Measurements from ENCODE around the gene PPP1R15B. TPM values are rescaled to one million over a fixed set of nuclear protein-coding genes. Genes with fewer than 3 reads are reported as not detected.

Gene PPP1R15B
- total RNA-seq, 4 donors from 2014 or later, result 29.5 to 42.3 (median 34.0) TPM

DNA sequence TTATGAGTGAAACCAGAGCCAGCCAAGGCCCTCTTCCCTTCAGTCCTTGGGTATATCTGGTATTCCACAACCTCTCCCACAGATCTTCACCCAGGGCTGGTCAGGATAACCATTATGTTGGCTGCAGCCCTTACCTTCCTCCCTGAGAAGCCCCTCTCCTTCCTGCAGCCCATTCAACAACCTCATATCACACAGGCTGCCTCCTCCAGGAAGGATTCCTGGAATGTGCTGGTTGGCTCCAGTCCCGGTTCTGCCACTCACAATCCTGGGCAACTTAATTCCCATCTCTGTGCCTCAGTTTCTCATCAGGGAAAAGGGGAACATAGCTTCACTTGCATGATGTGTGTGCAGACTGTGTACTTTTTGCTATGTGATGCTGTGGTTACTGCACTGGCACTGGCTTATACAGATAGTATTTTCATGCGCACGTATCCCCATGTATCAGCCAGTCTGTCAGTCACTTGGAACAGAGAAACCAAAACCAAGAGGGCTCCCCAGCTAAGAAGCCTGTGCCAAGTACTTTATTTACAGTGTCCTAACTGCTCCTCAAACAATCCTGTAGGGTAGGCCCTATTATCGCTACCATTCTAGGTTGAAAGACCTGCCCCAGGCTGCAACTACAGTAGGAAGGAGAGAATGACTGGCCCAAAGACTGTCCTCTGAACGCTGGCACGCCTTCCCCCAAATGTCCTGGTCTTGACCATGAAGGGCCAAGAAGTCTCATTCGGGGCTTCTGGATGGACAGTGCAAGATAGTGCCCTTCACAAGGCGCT is 39.9 kb upstream of the PPP1R15B start:
- Histone ChIP-seq H3K36me3 (peaks cover 9 to 71% (median 11%) of the 10 kb centered on the region in 3 donors), H3K9me3 (no peaks in the 10 kb centered on the region), H3K4me1 (peaks cover 21 to 74% (median 23%) of the 10 kb centered on the region in 3 donors), H3K27ac (peak overlapping the region; percentile 82 to 89 (median 86)), H3K4me3 (no peak overlapping the region), H3K27me3 (no peaks in the 10 kb centered on the region)
- DNase-seq, result no peak
- intact Hi-C loops (cut with DNase I), result no loop called here
- no peak for TF ChIP-seq POLR2A (IDR thresholded peaks at IDR 0.05)
- TF ChIP-seq, protein P1, sequence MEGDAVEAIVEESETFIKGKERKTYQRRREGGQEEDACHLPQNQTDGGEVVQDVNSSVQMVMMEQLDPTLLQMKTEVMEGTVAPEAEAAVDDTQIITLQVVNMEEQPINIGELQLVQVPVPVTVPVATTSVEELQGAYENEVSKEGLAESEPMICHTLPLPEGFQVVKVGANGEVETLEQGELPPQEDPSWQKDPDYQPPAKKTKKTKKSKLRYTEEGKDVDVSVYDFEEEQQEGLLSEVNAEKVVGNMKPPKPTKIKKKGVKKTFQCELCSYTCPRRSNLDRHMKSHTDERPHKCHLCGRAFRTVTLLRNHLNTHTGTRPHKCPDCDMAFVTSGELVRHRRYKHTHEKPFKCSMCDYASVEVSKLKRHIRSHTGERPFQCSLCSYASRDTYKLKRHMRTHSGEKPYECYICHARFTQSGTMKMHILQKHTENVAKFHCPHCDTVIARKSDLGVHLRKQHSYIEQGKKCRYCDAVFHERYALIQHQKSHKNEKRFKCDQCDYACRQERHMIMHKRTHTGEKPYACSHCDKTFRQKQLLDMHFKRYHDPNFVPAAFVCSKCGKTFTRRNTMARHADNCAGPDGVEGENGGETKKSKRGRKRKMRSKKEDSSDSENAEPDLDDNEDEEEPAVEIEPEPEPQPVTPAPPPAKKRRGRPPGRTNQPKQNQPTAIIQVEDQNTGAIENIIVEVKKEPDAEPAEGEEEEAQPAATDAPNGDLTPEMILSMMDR (IDR thresholded peaks at IDR 0.05), result no peak
- WGBS, 2 donors, result 47 to 72% methylated on average over 5 to 6 of the region's 8 CpGs

DNA sequence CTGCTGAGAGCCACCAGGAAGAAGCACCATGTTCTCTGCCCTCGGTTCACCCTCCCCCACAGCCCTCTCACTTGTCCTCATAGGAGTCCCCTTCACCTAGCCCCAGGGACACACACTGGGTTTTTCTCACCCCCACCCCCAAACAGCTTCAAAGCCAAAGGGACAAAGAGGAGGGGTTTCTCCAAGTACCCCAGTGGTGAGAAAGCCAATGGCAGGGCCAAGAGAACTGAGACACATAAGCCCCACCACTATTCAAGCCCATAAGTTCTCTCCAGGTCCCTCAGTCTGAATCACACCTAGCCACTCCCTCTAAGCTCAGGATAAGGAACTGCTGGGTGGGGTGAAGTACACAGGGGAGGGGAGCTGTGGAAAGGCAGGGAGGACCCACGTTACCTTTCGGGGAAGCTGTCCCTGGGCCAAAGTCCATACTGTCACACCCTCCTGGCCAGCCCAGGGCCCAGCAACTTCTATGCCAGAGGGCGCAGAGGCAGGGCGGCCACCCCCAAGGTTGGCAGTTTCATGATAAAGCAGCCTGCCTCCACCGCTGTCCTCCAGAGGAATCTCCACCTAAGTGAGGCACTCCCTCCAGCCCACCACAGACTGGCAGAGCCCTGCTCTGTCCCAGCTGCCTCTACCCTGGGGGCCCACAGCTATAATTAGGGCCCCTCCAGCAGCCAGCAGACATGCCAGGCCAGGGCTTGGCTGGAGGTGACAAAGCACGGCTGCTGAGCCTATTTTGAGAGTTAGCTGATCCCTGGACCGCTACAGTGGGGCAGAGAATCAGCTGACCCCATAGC is 39.0 kb upstream of the PPP1R15B start:
- WGBS, 2 donors, result 50 to 63% methylated on average over 1 to 4 of the region's 8 CpGs

DNA sequence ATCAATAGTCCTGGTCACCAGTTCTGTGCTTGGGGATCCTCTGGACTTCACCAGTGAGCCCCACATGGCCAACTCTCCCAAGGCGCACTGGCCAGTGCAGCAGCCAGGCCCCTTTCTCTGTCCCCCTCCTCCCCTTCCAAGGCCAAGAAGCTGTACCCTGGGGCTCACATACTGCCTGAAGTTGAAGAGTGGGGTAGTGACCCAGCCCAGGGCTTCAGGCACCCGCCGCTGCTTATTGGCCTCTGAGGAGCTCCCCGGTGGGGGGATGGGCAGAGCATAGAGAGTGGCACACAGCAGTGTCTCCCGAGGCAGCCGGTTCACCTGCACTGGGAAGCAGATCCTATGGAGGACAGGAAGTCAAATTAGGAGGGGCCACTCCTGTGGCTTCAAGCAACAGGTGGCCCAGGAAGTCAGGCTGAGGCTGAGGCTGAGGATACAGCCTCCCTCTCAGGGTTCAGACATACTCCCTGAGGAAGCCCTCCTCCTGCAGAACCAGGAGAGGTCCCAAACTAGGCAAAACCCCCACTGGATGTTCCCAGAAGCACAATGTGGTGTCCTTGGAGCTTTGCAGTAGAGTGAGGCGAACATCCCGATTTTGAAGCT is 38.2 kb upstream of the PPP1R15B start:
- intact Hi-C loops (cut with DNase I), result loop anchor here (5.0 kb wide), 1 partner anchor 43 kb away; the partner anchor contains the start of gene PIK3C2B
- H3K4me1 ChIP-seq, result peaks cover 21 to 92% (median 31%) of the 10 kb centered on the region in 3 donors
- no peak for DNase-seq
- no peaks in the 10 kb centered on the region for H3K9me3 ChIP-seq
- TF ChIP-seq, protein P1 (IDR thresholded peaks at IDR 0.05), result no peak
- no peak for TF ChIP-seq POLR2A (IDR thresholded peaks at IDR 0.05)
- WGBS, 2 donors, result 61 to 100% methylated on average over 2 to 3 of the region's 8 CpGs
- peaks cover 0 to 71% (median 1%) of the 10 kb centered on the region in 3 donors for H3K36me3 ChIP-seq
- H3K27me3 ChIP-seq, result no peaks in the 10 kb centered on the region
- H3K27ac ChIP-seq, result peak overlapping the region; percentile 82 to 89 (median 86)
- H3K4me3 ChIP-seq, result no peak overlapping the region

More for the DNA sequence above, 39.0 kb upstream of the PPP1R15B start:
- Histone ChIP-seq H3K27ac (peak overlapping the region; percentile 82 to 89 (median 86)), H3K9me3 (no peaks in the 10 kb centered on the region), H3K4me3 (no peak overlapping the region), H3K36me3 (peaks cover 6 to 71% (median 9%) of the 10 kb centered on the region in 3 donors), H3K27me3 (no peaks in the 10 kb centered on the region), H3K4me1 (peaks cover 21 to 83% (median 31%) of the 10 kb centered on the region in 3 donors)
- DNase-seq, result no peak
- intact Hi-C loops (cut with DNase I), result no loop called here
- TF ChIP-seq, protein P1 (IDR thresholded peaks at IDR 0.05), result peak in 1 of 6 experiments; percentile 13
- TF ChIP-seq POLR2A (IDR thresholded peaks at IDR 0.05), result no peak

DNA sequence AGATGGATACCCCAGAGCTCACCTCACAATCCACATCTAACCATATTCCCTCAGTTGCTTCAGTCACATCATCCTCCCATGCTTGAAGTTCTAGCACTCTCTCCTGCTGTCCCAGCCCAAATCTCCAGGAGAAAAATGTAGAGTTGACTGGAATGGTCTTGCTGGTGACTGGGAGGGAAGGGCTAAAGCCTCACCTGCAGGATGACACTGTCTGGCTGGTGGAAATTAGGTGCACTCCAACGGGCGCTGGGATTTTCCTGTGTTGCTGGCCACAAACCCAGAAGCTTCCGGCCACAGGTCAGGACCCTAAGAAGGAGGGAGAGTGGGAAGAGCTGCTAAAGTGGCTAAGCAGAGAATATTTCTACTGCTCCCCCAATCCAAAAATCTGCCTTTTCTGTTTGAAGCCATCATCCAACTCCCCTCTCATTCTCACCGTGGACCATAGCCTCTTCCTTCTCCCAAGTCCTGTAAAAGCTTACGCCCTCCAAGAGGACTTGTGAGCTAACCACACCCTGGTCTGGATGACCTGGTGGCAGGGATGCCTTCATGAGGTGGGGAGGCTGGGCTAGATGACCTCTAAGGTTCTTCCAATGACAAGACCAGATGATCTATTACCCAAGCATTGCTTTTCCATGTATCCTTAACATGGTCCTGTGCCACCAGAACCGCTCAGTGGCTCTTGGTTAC is 37.5 kb upstream of the PPP1R15B start:
- DNase-seq, result no peak
- Histone ChIP-seq H3K27me3 (no peaks in the 10 kb centered on the region), H3K4me1 (peaks cover 26 to 98% (median 31%) of the 10 kb centered on the region in 3 donors), H3K4me3 (no peak overlapping the region), H3K9me3 (no peaks in the 10 kb centered on the region), H3K36me3 (peaks cover 0 to 71% (median 0%) of the 10 kb centered on the region in 3 donors), H3K27ac (peak overlapping the region; percentile 82 to 89 (median 86))
- intact Hi-C loops (cut with DNase I), result loop anchor here (5.0 kb wide), 1 partner anchor 43 kb away; the partner anchor contains the start of gene PIK3C2B
- TF ChIP-seq, protein P1 (IDR thresholded peaks at IDR 0.05), result no peak
- TF ChIP-seq POLR2A (IDR thresholded peaks at IDR 0.05), result no peak
- WGBS, 2 donors, result 85 to 88% methylated on average over 6 of the region's 6 CpGs

All from esophagus squamous epithelium (tissue), 5 donors.